Activated CD4-positive, alpha-beta memory T cell treated with anti-CD3 and anti-CD28 coated beads, Interleukin-2, amount 10 ng/mL, durations not matched to agents 7 days and 5 days (primary cell): ENCODE data around the gene VAMP4. TPM values are rescaled to one million over a fixed set of nuclear protein-coding genes. Genes with fewer than 3 reads are reported as not detected.
"Not testable (repeated sequence)": the region's sequence is repeated elsewhere in the genome, so short reads cannot be mapped to it uniquely, and the experiment has no call there.

Source experiments
- CTCF ChIA-PET: fragments of 350-600 bp; sonication (Branson Sonifier 250); formaldehyde crosslinking; loops from one replicate; lab custom pipeline; 2021; ENCODE audit warnings: antibody characterized with exemption, inconsistent platforms; lab: Charles Lee
- POLR2A ChIA-PET: fragments of 350-600 bp; sonication (Branson Sonifier 250); formaldehyde crosslinking; loops from one replicate; lab custom pipeline; 2021; ENCODE audit warnings: antibody characterized with exemption; lab: Charles Lee
- DNase-seq: peaks from one replicate; pipeline ENCODE4 v3.0.0-alpha.2; 2020
- H3K27ac Mint-ChIP-seq: one replicate; pipeline ENCODE4 v1.8.0; 2021; ENCODE audit warnings: mild to moderate bottlenecking, mixed read lengths
- H3K27me3 Mint-ChIP-seq: one replicate; pipeline ENCODE4 v1.8.0; 2021; ENCODE audit warnings: mixed read lengths
- H3K36me3 Mint-ChIP-seq: one replicate; pipeline ENCODE4 v1.8.0; 2021; ENCODE audit warnings: low read depth, mixed read lengths
- H3K4me1 Mint-ChIP-seq: one replicate; pipeline ENCODE4 v1.8.0; 2021; ENCODE audit warnings: mixed read lengths
- H3K4me3 Mint-ChIP-seq: one replicate; pipeline ENCODE4 v1.8.0; 2021; ENCODE audit warnings: mild to moderate bottlenecking, mixed read lengths
- H3K9me3 Mint-ChIP-seq: one replicate; pipeline ENCODE4 v1.8.0; 2021; ENCODE audit warnings: mixed read lengths
- total RNA-seq, 2 experiments: library from RNA; stranded (reverse); gene quantifications; one replicate each; pipeline ENCODE4 v1.2.3, GENCODE V29; 2021

The VAMP4 gene
- total RNA-seq, 2 experiments from 2014 or later: 31.3 to 31.5 TPM

DNA sequence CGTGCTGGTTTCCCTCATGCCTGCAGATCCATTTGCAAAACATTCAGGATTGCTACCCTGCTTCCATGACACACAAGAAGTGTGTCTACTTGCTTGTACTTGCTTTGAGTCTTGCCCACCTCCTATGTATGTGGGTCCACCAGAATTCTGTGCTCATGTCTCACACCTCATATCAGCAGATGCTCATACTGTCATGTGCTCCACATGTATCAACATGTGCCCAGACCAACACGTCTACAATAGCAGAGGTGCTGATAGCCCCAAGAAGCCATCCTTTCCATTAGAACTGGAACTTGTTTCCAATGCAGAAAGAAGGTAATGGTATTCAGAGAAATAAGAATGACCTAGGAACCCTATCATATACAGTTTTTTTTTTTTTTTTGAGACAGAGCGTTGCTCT is 61.5 kb downstream of the VAMP4 start:
- Mint-ChIP-seq H3K4me3 (no peak overlapping the region), H3K4me1 (no peaks in the 10 kb centered on the region), H3K9me3 (no peaks in the 10 kb centered on the region), H3K27ac (no peak overlapping the region), H3K36me3 (no peaks in the 10 kb centered on the region), H3K27me3 (peaks cover 3% of the 10 kb centered on the region)
- ChIA-PET CTCF (no interaction called here), POLR2A (no interaction called here)
- no peak for DNase-seq

GRCh38 chr1:171676823-171677222 is 65.0 kb downstream of the VAMP4 start:
- Mint-ChIP-seq H3K4me3 (no peak overlapping the region), H3K36me3 (no peaks in the 10 kb centered on the region), H3K27me3 (peaks cover 9% of the 10 kb centered on the region), H3K27ac (no peak overlapping the region), H3K9me3 (no peaks in the 10 kb centered on the region), H3K4me1 (no peaks in the 10 kb centered on the region)
- DNase-seq: no peak
- CTCF ChIA-PET: no interaction called here
- POLR2A ChIA-PET: no interaction called here

- POLR2A ChIA-PET: interaction anchor here (0.6 kb wide), 1 partner anchor 48 kb away, joined by 3 read pairs; no protein-coding TSS in a partner anchor
These were observed 67.1 kb downstream of the VAMP4 start for GRCh38 chr1:171674431-171675405.

GRCh38 chr1:171670739-171671138 is 71.1 kb downstream of the VAMP4 start:
- CTCF ChIA-PET: no interaction called here
- POLR2A ChIA-PET: no interaction called here
- Mint-ChIP-seq H3K27ac (no peak overlapping the region), H3K4me1 (no peaks in the 10 kb centered on the region), H3K27me3 (peaks cover 9% of the 10 kb centered on the region), H3K36me3 (no peaks in the 10 kb centered on the region), H3K4me3 (no peak overlapping the region), H3K9me3 (no peaks in the 10 kb centered on the region)
- DNase-seq: no peak

More at GRCh38 chr1:171674431-171675405, 67.1 kb downstream of the VAMP4 start:
- Mint-ChIP-seq H3K36me3 (no peaks in the 10 kb centered on the region), H3K4me3 (no peak overlapping the region), H3K4me1 (no peaks in the 10 kb centered on the region), H3K9me3 (no peaks in the 10 kb centered on the region), H3K27ac (no peak overlapping the region), H3K27me3 (peaks cover 9% of the 10 kb centered on the region)
- CTCF ChIA-PET: interaction anchor here (1.4 kb wide), 1 partner anchor 42 kb away, joined by 3 read pairs; no protein-coding TSS in a partner anchor
- DNase-seq: no peak

- no peak overlapping the region for H3K27ac Mint-ChIP-seq
- no peak for DNase-seq
- H3K4me1 Mint-ChIP-seq: no peaks in the 10 kb centered on the region
- H3K27me3 Mint-ChIP-seq: peaks cover 13% of the 10 kb centered on the region
- H3K9me3 Mint-ChIP-seq: no peaks in the 10 kb centered on the region
- POLR2A ChIA-PET: no interaction called here
- CTCF ChIA-PET: interaction anchor here (0.8 to 1.5 kb wide), 2 partner anchors 23 to 184 kb away, joined by 3 to 6 read pairs; no protein-coding TSS in a partner anchor
- H3K36me3 Mint-ChIP-seq: no peaks in the 10 kb centered on the region
- H3K4me3 Mint-ChIP-seq: no peak overlapping the region
These were observed 73.5 kb downstream of the VAMP4 start for GRCh38 chr1:171668372-171668771.

GRCh38 chr1:171666114-171666769 is 75.6 kb downstream of the VAMP4 start:
- Mint-ChIP-seq H3K36me3 (no peaks in the 10 kb centered on the region), H3K9me3 (no peaks in the 10 kb centered on the region), H3K4me3 (no peak overlapping the region), H3K4me1 (no peaks in the 10 kb centered on the region), H3K27ac (no peak overlapping the region), H3K27me3 (peaks cover 8% of the 10 kb centered on the region)
- ChIA-PET POLR2A (no interaction called here), CTCF (interaction anchor here (0.5 kb wide), 1 partner anchor 119 kb away, joined by 3 read pairs; no protein-coding TSS in a partner anchor)
- DNase-seq: no peak

- CTCF ChIA-PET: interaction anchor here (1.7 kb wide), 1 partner anchor 10 kb away, joined by 6 read pairs; no protein-coding TSS in a partner anchor
- POLR2A ChIA-PET: no interaction called here
- Mint-ChIP-seq H3K9me3 (no peaks in the 10 kb centered on the region), H3K4me3 (no peak overlapping the region), H3K4me1 (no peaks in the 10 kb centered on the region), H3K27ac (no peak overlapping the region), H3K36me3 (no peaks in the 10 kb centered on the region), H3K27me3 (peaks cover 8% of the 10 kb centered on the region)
- DNase-seq: no peak
These were observed 76.9 kb downstream of the VAMP4 start for GRCh38 chr1:171664976-171665375.

GRCh38 chr1:171663854-171664575 is 77.8 kb downstream of the VAMP4 start:
- Mint-ChIP-seq H3K9me3 (no peaks in the 10 kb centered on the region), H3K4me1 (no peaks in the 10 kb centered on the region), H3K36me3 (no peaks in the 10 kb centered on the region), H3K4me3 (no peak overlapping the region), H3K27me3 (peaks cover 8% of the 10 kb centered on the region), H3K27ac (no peak overlapping the region)
- DNase-seq: no peak
- POLR2A ChIA-PET: no interaction called here
- CTCF ChIA-PET: interaction anchor here (1.7 kb wide), 1 partner anchor 9 kb away, joined by 6 read pairs; no protein-coding TSS in a partner anchor

- H3K9me3 Mint-ChIP-seq: no peaks in the 10 kb centered on the region
- H3K36me3 Mint-ChIP-seq: no peaks in the 10 kb centered on the region
- peaks cover 8% of the 10 kb centered on the region for H3K27me3 Mint-ChIP-seq
- ChIA-PET CTCF (interaction anchor here (1.0 kb wide), 1 partner anchor 19 kb away, joined by 4 read pairs; no protein-coding TSS in a partner anchor), POLR2A (no interaction called here)
- H3K4me1 Mint-ChIP-seq: no peaks in the 10 kb centered on the region
- no peak for DNase-seq
- H3K27ac Mint-ChIP-seq: no peak overlapping the region
- H3K4me3 Mint-ChIP-seq: no peak overlapping the region
These were observed 78.6 kb downstream of the VAMP4 start for GRCh38 chr1:171663036-171663853.

GRCh38 chr1:171661076-171661650 is 80.7 kb downstream of the VAMP4 start:
- H3K9me3 Mint-ChIP-seq: no peaks in the 10 kb centered on the region
- no peak overlapping the region for H3K27ac Mint-ChIP-seq
- no peaks in the 10 kb centered on the region for H3K4me1 Mint-ChIP-seq
- POLR2A ChIA-PET: interaction anchor here (1.0 kb wide), 1 partner anchor 56 kb away, joined by 3 read pairs; no protein-coding TSS in a partner anchor
- no peaks in the 10 kb centered on the region for H3K36me3 Mint-ChIP-seq
- DNase-seq: no peak
- H3K27me3 Mint-ChIP-seq: peaks cover 8% of the 10 kb centered on the region
- CTCF ChIA-PET: no interaction called here
- no peak overlapping the region for H3K4me3 Mint-ChIP-seq

- DNase-seq, H3K27ac Mint-ChIP-seq, H3K36me3 Mint-ChIP-seq, H3K9me3 Mint-ChIP-seq, POLR2A ChIA-PET, H3K4me3 Mint-ChIP-seq: not testable (repeated sequence)
- CTCF ChIA-PET: interaction anchor here (1.0 to 3.2 kb wide), 5 partner anchors 11 to 347 kb away, joined by 3 to 26 read pairs (median 6); no protein-coding TSS in a partner anchor
- Mint-ChIP-seq H3K27me3 (peaks cover 15% of the 10 kb centered on the region), H3K4me1 (peaks cover 10% of the 10 kb centered on the region)
These were observed 85.7 kb downstream of the VAMP4 start for GRCh38 chr1:171656206-171656605.
